Measurements from ENCODE around the gene PLBD1.
A peak's percentile ranks its signal among the peaks of the same experiment; 100 is the strongest.

Gene PLBD1

DNA sequence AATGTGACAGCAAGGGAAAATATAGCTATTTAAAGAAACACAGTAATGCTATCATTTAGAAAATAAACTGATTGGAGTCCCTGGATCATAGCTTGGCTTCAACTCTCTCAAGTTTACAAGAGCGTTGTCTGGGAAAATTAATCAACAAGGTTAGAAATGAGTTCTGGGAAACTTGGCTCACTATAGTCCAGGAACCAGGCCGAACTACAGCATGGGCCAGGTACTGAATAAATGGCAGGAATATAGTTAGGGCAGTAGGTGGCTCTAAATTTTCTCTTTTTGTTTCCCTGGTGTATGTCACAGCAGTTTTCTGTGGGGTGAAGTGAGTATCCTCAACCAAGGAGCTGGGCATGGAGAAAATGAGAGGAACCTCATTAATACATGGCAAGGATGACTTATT lies 72.4 kb downstream of the PLBD1 start:
- DNase-seq, result no peak

DNA sequence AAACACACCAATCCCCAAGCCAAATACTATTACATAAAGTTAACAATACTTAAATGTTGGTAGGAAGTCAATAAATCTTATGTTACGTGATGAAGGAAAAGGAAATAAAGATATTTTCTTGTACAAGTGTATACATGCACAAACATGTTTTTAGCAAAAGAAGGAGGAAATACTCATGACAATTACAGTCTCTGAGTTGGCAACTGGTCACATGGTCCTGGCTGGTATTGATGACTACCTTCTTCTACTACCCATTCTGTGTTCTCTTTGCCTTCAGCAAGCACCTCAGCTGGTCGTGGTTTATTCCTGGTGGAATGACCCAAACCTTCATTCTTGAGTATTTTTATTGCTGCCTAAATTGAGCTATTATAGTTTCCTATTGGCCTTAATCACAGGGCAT lies 84.8 kb downstream of the PLBD1 start:
- no peak for DNase-seq

DNA sequence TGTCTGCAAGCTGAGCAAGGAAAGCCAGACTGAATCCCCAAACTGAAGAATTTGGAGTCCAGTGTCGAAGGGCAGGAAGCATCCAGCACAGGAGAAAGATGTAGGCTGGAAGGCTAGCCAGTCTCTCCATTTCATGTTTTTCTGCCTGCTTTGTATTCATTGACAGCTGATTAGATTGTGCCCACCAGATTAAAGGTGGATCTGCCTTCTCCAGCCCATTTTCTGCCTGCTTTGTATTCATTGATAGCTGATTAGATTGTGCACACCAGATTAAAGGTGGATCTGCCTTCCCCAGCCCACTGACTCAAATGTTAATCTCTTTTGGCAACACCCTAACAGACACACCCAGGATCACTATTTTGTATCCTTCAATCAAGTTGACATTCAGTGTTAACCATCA lies 85.3 kb downstream of the PLBD1 start:
- DNase-seq, result no peak

DNA sequence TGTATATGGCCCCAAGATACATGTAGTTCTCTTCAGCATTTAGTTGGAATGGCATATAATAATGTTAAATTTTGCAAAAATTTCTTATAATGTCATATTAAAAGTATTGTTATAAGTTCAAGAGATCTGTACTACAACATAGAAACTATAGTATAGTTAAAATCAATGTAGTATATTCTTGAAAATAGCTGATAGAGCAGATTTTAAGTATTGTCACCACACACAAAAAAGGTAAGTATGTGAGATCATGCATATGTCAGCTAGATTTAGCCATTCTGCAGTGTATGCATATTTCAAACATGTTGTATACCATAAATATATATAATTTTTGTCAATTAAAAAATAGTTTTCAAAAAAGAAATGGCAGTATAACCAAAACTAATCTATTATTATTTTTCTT lies 86.5 kb downstream of the PLBD1 start:
- DNase-seq, result no peak

DNA sequence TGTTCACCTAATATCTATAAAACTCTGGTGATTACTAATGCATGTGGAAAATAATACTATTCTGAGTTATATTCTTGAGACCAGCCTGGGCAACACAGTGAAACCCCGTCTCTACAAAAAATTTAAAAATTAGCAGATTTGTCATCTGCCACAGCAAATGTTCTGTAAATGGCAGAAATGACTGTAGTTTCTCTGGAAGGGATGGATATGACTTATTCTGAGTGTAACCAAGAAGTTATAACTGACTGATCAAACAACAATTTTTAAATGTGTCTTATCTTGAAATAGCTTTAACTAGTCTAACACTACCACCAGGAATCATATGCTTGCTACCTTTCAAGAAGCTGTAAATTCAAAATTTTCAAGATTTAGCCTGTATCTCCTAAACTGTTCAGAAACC lies 88.7 kb downstream of the PLBD1 start:
- DNase-seq, result no peak

DNA sequence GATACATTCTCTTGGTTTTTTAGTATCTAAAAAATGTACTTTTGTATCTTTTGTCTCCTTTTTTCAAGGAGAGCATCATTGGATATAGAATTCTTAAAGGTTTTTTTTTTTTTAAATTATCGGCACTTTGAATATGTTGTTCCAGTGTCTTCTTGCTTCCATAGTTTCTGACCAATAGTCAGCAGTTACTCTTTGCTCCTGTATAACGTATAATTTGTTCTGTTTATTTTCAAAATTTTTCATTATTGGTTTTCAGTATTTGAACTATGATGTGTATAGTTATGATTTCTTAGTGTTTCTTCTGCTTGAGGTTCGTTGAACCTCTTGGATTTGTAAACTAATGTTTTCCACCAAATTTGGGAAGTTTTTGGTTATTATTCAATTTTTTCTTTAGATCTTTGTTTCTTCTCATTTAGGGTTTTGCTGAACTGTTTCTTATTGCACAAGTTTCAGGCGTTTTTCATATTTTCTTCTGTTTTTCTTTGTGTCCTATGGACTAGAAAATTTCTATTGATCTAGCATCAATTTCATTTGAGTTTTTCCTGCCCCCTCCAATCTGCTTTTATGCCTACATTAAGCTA lies 93.9 kb downstream of the PLBD1 start:
- no peak for DNase-seq

DNA sequence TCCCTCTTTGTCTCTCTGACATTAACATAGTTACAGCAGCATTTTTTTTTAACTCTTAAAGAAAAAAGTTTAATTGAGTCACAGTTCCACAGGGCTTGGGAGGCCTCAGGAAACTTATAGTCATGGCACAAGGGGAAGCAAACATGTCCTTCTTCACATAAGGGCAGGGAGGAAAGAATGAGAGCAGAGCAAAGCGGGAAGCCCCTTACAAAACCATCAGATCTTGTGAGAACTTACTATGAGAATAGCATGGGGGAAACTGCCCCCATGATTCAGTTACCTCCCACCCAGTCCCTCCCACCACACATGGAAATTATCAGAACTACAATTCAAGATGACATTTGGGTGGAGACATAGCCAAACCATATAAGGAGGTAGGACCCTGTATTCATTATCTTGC lies 96.2 kb downstream of the PLBD1 start:
- no peak for DNase-seq

DNA sequence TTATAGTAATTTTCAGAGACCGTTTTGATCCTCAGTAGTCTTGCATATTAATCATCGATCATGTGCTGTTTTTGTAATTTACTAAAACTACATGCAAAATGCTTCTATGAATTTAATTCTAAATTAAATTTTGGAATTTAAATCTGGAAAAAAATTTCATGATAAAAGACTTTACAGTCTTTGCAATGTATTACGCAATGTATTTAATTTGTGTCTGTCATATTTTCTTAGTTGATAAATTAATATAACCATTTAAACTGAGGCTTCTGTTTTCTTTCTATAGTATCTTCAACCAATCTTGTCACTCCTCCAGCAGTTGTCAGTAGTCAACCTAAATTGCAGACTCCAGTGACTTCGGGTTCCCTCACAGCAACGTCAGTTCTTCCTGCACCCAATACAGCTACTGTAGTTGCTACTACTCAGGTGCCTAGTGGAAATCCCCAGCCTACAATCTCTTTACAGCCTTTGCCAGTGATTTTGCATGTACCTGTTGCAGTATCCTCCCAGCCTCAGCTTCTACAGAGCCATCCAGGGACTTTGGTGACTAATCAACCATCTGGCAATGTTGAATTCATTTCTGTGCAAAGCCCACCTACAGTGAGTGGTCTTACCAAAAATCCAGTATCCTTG lies 107.4 kb downstream of the PLBD1 start:
- no peak for DNase-seq

DNA sequence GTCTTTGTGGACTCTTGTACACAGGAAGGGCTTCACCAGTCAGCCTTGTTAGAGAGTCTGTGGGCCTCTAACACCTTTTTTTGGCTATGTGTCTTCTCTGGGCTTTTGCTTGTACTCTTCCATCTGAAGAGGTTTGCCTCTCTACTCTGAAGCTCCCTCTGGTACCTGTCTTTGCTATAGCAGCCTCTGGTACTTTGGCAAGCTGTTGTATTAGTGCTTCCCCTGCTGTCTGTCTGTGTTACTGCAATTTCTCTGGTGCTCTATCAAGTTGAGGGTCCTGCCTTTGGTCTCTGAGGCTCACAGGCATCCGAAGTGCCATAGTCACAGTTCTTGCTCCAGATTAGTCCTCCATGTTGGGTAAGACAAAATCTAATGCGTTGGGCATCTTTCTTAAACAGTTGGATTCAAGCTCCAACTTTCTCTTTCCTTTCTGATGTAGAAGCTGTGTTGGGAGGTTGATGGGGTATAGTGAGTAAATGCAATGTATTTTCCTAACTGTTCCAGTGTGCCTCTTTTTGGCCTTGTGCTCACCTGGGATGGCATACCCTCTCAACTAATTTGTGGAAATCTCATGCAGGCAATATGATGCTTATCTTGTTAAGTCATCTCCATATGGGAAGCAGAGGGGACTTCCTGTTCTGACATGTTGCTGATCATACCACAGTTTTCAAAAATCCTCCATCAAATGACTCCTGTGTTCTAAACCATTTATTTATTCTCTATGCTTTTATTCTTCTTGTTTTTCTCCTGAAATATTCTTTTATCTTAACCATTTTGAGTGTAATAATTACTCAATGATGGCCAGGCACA lies 113.4 kb downstream of the PLBD1 start:
- DNase-seq, result peak; percentile 5

Data from NCI-H1436 treated with DMSO at 0.1 percent for 48 hours (cell line).